GM19099 (cell line): ENCODE results near the gene MARK4.

Experiments
- POLR2A ChIP-seq: IDR thresholded peaks from 3 replicates; pipeline ENCODE4 v1.6.1; 2011; ENCODE audit warnings: low read depth; ENCODE audit not compliant: insufficient read length; ENCODE audit errors: extremely low read depth

The MARK4 gene

DNA sequence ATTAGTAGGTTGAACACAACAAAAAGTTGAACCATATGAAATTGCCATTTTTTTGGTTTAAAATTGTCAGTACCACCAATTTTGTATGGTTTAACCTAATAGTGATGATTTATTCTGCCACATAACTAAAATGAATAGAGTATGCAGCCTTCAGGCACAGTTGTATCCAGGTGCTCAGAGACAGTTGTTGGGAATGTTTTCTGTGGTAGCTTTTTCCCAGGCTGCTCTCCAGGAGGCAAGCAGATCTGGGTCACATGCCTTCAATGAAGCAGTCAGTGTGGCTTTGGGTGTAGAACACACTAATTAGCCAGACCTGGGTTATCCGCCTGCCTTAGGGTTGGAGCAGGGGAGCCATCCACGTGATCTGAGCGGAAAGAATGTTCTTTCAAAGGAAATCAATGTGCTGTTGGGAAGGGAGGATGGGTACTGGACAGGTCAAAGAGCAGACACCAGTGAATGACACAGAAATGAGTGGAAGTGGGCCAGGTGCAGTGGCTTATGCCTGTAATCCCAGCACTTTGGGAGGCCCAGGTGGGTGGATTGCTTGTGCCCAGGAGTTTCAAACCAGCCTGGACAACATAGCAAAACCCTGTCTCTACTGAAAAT, 28.6 kb downstream of the MARK4 start:
- no peak for TF ChIP-seq POLR2A

- TF ChIP-seq POLR2A, result no peak
These were observed 29.4 kb downstream of the MARK4 start for GRCh38 chr19:45280471-45280961.

DNA sequence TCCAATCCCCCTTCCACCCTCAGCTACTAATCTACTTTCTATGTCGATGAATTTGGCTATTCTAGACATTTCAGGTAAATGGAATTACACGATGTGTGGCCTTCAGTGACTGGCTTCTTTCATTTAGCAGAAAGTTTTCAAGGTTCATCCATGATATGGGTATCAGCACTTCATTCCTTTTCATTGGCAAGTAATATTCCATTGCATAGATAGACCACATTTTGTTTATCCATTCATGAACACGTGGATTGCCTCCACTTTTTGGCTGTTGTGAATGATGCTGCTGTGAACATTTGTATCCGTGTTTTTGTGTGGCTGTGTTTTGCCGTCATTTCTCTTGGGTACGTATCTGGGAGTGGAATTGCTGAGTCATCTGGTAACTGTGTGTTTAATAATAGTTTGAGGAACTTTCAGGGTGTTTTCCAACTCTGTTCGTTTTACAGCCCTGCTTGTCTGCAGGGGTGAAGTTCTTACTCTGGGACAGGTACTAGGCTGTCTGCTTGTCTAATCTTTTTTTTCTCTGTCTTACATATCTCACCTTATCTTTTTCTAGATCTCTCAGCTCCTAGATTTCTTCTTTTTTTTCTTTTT, 32.5 kb downstream of the MARK4 start:
- TF ChIP-seq POLR2A, result no peak

DNA sequence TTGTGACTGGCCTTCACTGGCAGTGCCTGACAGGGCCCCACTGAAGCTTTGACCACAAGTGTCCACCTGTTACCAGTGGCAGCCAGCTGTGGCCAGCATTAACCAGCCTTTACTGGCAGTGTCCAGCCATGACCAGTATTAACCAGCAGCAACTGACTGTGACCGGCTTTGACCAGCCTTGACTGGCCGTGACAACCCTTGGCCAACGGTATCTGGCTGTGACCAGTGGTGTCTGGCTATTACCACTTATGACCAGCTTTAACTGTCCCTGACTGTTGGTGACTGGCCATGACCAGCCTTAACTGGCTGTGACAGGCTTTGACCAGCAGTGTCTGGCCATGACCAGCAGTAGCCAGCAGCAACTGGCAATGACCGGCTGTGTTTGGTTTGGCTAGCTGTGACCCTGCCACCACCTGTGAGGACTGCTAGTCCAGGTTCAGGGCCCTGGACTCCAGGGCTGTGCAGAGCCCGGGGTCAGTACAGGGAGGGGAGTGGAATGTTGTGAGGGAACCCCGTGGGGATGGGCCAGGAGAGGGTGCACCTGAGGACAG, 39.4 kb downstream of the MARK4 start:
- TF ChIP-seq POLR2A, result no peak

DNA sequence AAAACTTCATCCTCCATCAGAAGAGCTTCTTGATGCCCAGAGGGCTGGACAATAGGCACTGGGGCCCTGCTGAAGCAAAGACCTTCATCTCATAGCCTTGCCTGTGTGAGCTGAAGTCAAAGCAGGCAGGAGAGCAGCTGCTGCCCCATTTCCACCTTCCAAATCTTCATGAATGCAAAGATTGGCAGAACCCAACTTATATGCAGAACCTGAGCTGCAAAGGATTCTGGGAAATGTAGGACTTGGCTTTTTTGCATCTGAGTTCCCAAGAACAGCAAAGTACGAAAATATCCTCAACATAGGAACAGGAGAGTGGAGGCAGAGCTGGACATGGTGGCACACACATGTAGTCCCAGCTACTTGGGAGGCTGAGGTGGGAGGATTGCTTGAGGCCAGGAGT, 40.8 kb downstream of the MARK4 start:
- no peak for TF ChIP-seq POLR2A

DNA sequence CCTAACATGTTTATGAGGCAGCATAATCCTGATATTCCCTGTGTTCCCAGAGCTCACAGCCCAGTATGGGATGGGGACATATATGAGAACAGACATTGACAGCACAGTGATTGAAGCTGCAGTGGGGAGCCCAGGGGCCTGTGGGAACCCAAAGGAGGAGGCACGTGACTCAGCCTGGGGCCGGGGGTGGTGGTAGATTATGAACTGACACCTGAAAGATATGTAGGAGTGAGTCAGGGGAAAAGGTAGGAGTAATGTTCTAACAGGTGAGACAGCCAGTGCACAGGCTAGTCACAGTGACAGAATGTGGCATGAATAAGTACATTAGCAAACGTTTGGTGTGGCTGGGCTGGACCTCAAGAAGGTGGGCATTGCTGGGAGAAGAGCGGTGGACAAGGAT, 42.6 kb downstream of the MARK4 start:
- no peak for TF ChIP-seq POLR2A

DNA sequence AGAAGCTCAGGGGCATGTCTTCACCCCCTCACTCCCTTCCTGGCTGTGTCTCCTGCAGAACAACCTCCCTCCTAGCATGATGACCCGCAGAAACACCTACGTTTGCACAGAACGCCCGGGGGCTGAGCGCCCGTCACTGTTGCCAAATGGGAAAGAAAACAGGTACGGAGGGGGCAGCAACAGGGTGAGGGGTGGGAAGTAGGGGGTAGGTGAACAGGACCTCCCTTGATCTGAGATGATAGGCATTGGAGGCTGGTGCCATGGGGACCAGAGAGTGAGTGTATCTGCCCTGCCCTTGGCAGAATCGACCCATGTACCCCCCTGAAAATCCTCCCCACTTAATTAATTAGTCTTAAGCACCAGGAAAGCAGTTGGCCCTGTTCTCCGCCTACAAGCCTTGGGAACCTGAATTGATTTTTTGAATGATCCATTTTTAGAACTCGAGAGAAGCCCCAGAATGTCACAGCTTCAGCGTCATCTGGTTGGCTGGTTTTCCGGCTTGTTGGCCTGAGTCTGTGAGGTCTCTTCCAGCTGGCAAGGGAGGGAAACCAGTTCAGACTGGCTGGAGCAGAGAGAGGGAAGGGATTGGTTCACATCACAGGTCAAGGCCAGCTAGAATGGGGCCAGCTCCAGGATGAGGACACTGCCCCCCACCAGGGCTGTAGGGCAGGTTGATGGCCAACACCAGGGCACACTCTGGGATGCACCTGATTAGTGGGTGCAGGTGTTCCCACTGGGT, 43.4 kb downstream of the MARK4 start:
- TF ChIP-seq POLR2A, result no peak

DNA sequence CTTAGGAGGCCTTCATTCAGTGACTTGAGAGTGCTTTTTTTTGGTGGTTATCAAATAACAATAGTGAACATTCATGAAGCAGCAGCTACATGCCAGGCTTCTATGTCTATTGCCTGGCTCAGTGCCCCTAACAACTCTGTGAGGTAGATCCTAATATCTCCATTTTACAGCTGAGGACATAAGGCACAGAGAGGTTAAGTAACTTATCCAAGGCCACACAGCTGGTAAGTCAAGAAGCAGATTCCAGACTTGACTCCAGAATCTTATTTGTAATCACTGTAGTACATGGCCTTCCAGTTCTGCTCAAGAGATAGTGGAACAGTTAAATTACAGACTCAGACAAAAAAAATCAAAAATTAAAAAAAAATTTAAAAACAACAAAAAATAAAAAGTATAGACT, 44.8 kb downstream of the MARK4 start:
- no peak for TF ChIP-seq POLR2A

DNA sequence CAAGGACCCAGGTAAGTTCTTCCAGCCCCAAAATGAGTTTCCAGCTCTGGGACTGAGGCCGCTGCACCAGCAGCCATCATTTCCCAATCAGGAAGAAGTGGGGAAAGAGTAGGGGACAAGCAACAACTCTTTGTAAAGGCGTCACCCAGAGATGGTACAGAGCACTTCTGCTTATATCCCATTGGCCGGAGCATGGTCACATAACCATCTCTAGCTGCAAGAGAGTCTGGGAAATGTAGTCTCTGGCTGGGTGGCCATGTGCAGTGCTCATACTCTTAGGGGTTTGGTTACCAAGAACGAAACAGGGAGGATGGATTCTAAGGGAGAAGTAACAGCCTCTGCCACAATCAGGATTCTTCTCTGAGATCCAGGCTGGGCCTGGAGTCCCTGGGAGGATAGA, 45.3 kb downstream of the MARK4 start:
- no peak for TF ChIP-seq POLR2A

DNA sequence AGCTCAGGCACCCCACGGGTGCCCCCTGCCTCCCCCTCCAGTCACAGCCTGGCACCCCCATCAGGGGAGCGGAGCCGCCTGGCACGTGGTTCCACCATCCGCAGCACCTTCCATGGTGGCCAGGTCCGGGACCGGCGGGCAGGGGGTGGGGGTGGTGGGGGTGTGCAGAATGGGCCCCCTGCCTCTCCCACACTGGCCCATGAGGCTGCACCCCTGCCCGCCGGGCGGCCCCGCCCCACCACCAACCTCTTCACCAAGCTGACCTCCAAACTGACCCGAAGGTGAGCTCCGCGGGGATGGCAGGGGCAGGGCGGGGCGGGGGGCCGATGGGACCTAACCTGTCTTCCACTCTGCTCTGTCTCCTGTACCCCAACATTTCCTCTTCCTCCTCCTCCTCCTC, 46.6 kb downstream of the MARK4 start:
- no peak for TF ChIP-seq POLR2A

- no peak for TF ChIP-seq POLR2A
These were observed 47.2 kb downstream of the MARK4 start for GRCh38 chr19:45298264-45298663.

DNA sequence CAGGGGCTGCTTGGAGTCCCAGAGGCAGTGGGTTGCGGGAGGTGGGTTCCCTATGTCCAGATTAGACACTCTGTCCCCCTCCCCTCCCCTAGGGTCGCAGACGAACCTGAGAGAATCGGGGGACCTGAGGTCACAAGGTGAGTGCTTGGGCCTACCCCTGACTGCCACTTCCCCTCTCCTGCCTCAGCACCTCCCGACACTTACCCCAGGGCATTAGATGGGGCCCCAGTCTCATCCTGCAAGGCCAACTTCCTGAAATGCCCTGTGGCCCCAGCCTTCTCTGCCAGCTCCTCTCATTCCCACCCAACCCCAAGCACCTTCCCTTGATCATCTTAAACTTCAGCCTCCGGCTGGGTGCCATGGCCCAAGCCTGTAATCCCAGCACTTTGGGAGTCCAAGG, 48.6 kb downstream of the MARK4 start:
- no peak for TF ChIP-seq POLR2A

DNA sequence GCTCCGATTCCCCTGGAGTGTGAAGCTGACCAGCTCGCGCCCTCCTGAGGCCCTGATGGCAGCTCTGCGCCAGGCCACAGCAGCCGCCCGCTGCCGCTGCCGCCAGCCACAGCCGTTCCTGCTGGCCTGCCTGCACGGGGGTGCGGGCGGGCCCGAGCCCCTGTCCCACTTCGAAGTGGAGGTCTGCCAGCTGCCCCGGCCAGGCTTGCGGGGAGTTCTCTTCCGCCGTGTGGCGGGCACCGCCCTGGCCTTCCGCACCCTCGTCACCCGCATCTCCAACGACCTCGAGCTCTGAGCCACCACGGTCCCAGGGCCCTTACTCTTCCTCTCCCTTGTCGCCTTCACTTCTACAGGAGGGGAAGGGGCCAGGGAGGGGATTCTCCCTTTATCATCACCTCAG, 51.3 kb downstream of the MARK4 start:
- TF ChIP-seq POLR2A, result no peak

DNA sequence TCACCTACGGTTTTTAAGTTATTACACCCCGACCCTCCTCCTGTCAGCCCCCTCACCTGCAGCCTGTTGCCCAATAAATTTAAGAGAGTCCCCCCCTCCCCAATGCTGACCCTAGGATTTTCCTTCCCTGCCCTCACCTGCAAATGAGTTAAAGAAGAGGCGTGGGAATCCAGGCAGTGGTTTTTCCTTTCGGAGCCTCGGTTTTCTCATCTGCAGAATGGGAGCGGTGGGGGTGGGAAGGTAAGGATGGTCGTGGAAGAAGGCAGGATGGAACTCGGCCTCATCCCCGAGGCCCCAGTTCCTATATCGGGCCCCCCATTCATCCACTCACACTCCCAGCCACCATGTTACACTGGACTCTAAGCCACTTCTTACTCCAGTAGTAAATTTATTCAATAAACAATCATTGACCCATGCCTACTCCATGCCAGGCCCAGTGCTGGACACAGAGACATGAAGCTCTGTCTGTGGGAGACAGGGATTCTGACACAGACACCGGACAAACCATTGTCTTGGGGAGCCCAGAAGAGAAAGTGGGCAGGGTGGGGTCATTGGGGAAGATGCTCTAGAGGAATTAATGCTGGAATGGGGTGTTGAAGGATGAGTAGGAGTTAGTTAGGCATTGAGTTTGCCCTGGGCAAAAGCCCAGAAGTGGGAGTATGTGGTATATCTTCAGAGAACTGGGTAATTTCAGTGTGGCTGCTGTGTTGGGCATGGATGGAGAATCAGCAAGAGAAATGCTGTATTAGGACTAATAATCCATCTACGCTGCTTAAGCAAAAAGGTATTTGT, 52.4 kb downstream of the MARK4 start:
- no peak for TF ChIP-seq POLR2A
